HCT116 (cell line): Measurements from ENCODE around the gene SERPINE3. TPM values are rescaled to one million over a fixed set of nuclear protein-coding genes. Genes with fewer than 3 reads are reported as not detected.

Experiments used
- ATAC-seq: fragments of 200-7000 bp; cut with Tn5 transposase; 2 replicates; pipeline ENCODE4 v1.9.1; 2020; ENCODE audit warnings: mild to moderate bottlenecking, moderate library complexity
- BruUV-seq: library from RNA; stranded (reverse); fragments of 400-500 nt; replicated peaks from 2 replicates; lab custom pipeline; 2021; lab: Mats Ljungman, UMichigan
- CTCF ChIA-PET: fragments of 300-600 bp; sonication (Branson Sonifier 250); formaldehyde crosslinking; loops from one replicate; lab custom pipeline; 2021; ENCODE audit warnings: antibody characterized with exemption; lab: Charles Lee
- POLR2A ChIA-PET: fragments of 300-600, 350-600 bp; sonication (Branson Sonifier 250); formaldehyde crosslinking; loops from one replicate; lab custom pipeline; 2021; ENCODE audit warnings: antibody characterized with exemption; lab: Charles Lee
- RAD21 ChIA-PET, 2 experiments: fragments of 300-600 bp; sonication (Branson Sonifier 250); formaldehyde crosslinking; loops; one replicate each; lab custom pipeline; 2023; ENCODE audit warnings: low total read pairs in 2 of 2; ENCODE audit not compliant: uncharacterized antibody in 2 of 2, unreplicated experiment in 2 of 2, low non-redundant PET in 1 of 2; lab: Charles Lee
- DNase-seq: peaks from one replicate; pipeline ENCODE4 v3.0.0-alpha.2; 2010; ENCODE audit warnings: low read depth, low spot score
- H2AFZ ChIP-seq: fragments of 200-600 bp; shearing (Covaris generic), sonication (generic); 2 replicates; pipeline ENCODE4 v1.6.1; 2017; ENCODE audit warnings: low read depth, mixed run types, mixed read lengths, antibody characterized with exemption, low read length; ENCODE audit not compliant: poor library complexity, severe bottlenecking
- H3K27ac ChIP-seq: 2 replicates; pipeline ENCODE4 v1.5.1; 2012; ENCODE audit warnings: low read depth, low read length
- H3K27me3 ChIP-seq: fragments of 200-600 bp; sonication (generic); 2 replicates; pipeline ENCODE4 v1.6.1; 2016; ENCODE audit warnings: mixed run types, low read length, mixed read lengths; ENCODE audit not compliant: insufficient read depth
- H3K36me3 ChIP-seq, 2 experiments: fragments of 200-500 bp in 1 of 2; fragments of 200-600 bp in 1 of 2; sonication (Bioruptor generic) in 1 of 2; sonication (generic) in 1 of 2; 2 replicates each; pipeline versions ENCODE4 v1.5.1 to v1.6.1; 2014 to 2016; ENCODE audit warnings: low read length in 2 of 2, inconsistent platforms in 1 of 2, mixed read lengths in 1 of 2, mixed run types in 1 of 2; ENCODE audit not compliant: insufficient read depth in 2 of 2, control insufficient read depth in 1 of 2
- H3K4me1 ChIP-seq, 2 experiments: fragments of 200-600 bp in 1 of 2; sonication (generic) in 1 of 2; 2 replicates each; pipeline versions ENCODE4 v1.5.1 to v1.6.1; 2012 to 2017; ENCODE audit warnings: low read length in 2 of 2, inconsistent platforms in 1 of 2, mild to moderate bottlenecking in 1 of 2, mixed read lengths in 1 of 2, mixed run types in 1 of 2, moderate library complexity in 1 of 2; ENCODE audit not compliant: insufficient read depth in 2 of 2, control insufficient read depth in 1 of 2
- H3K4me2 ChIP-seq: fragments of 200-600 bp; sonication (generic); 2 replicates; pipeline ENCODE4 v1.6.1; 2017; ENCODE audit warnings: mixed run types, low read length, mixed read lengths
- H3K4me3 ChIP-seq, 2 experiments: fragments of 200-600 bp in 1 of 2; sonication (generic) in 1 of 2; replicated peaks in 1 of 2; 2 replicates each; pipeline ENCODE4 v1.5.1; 2011 to 2016; ENCODE audit warnings: low read length in 2 of 2, control low read depth in 1 of 2, low read depth in 1 of 2, mild to moderate bottlenecking in 1 of 2, mixed read lengths in 1 of 2, mixed run types in 1 of 2
- H3K79me2 ChIP-seq: fragments of 200-600 bp; sonication (generic); 2 replicates; pipeline ENCODE4 v1.6.1; 2017; ENCODE audit warnings: mild to moderate bottlenecking, mixed run types, low read length, moderate library complexity, mixed read lengths; ENCODE audit not compliant: insufficient read depth
- H3K9ac ChIP-seq: fragments of 200-600 bp; sonication (generic); 2 replicates; pipeline ENCODE4 v1.6.1; 2016; ENCODE audit warnings: low read length, mixed read lengths
- H3K9me2 ChIP-seq: fragments of 200-600 bp; sonication (generic), shearing (Covaris generic); 2 replicates; pipeline ENCODE4 v1.6.1; 2017; ENCODE audit warnings: mixed run types, mild to moderate bottlenecking, moderate library complexity; ENCODE audit not compliant: insufficient read depth
- H3K9me3 ChIP-seq, 2 experiments: fragments of 200-500 bp in 1 of 2; fragments of 200-600 bp in 1 of 2; sonication (Bioruptor generic) in 1 of 2; sonication (generic) in 1 of 2; 2 replicates each; pipeline ENCODE4 v1.6.1; 2014 to 2017; ENCODE audit warnings: low read length in 2 of 2, mixed read lengths in 2 of 2, inconsistent platforms in 1 of 2, low read depth in 1 of 2, mild to moderate bottlenecking in 1 of 2, mixed run types in 1 of 2, moderate library complexity in 1 of 2; ENCODE audit not compliant: control insufficient read depth in 1 of 2, insufficient read depth in 1 of 2
- H4K20me1 ChIP-seq: fragments of 200-600 bp; sonication (generic), shearing (Covaris generic); 2 replicates; pipeline ENCODE4 v1.6.1; 2017; ENCODE audit warnings: mixed run types, mild to moderate bottlenecking, moderate library complexity; ENCODE audit not compliant: insufficient read depth
- CBX3 ChIP-seq: IDR thresholded peaks from 2 replicates; pipeline ENCODE4 v1.6.1; 2012; ENCODE audit warnings: low read depth
- EZH2 ChIP-seq: fragments of 200-600 bp; sonication (generic); IDR thresholded peaks from 2 replicates; pipeline ENCODE4 v1.6.1; 2017; ENCODE audit warnings: antibody characterized with exemption, mixed run types
- FOSL1 ChIP-seq: IDR thresholded peaks from 2 replicates; pipeline ENCODE4 v1.6.1; 2012; ENCODE audit warnings: low read depth
- POLR2AphosphoS5 ChIP-seq: IDR thresholded peaks from 2 replicates; pipeline ENCODE4 v1.6.1; 2011; ENCODE audit warnings: mild to moderate bottlenecking, low read depth, low read length, moderate library complexity
- RAD21 ChIP-seq: IDR thresholded peaks from 2 replicates; pipeline ENCODE4 v1.6.1; 2012; ENCODE audit warnings: low read depth, mild to moderate bottlenecking
- SIN3A ChIP-seq: IDR thresholded peaks from 2 replicates; pipeline ENCODE4 v1.6.1; 2012; ENCODE audit warnings: low read depth
- SP1 ChIP-seq: IDR thresholded peaks from 2 replicates; pipeline ENCODE4 v1.6.1; 2012; ENCODE audit warnings: low read depth
- SRF ChIP-seq: IDR thresholded peaks from 2 replicates; pipeline ENCODE4 v1.6.1; 2012; ENCODE audit warnings: low read depth
- YY1 ChIP-seq: IDR thresholded peaks from 2 replicates; pipeline ENCODE4 v1.6.1; 2011; ENCODE audit warnings: low read length, low read depth, moderate library complexity, mild to moderate bottlenecking; ENCODE audit not compliant: insufficient replicate concordance; ENCODE audit errors: extremely low read depth
- ZNF274 ChIP-seq: fragments of 200-500 bp; sonication (Bioruptor generic); IDR thresholded peaks from 2 replicates; pipeline ENCODE4 v1.6.1; 2014; ENCODE audit warnings: mild to moderate bottlenecking, low read depth, low read length, inconsistent platforms
- intact Hi-C: fragments of 100-400 bp; cut with micrococcal nuclease; formaldehyde crosslinking; loops from 2 replicates; pipeline ENCODE4 v1.10.0; 2022
- total RNA-seq: library from RNA; stranded (reverse); gene quantifications from one replicate; pipeline ENCODE4 v1.2.1, GENCODE V29; 2021; ENCODE audit not compliant: unreplicated experiment
- TF ChIP-seq, protein P1 (sequence below), 3 experiments: fragments of 200-600 bp in 1 of 3; sonication (generic) in 1 of 3; IDR thresholded peaks in 2 of 3; conservative IDR thresholded peaks in 1 of 3; 2 replicates each; pipeline ENCODE4 v1.5.1; 2012 to 2017; ENCODE audit warnings: low read depth in 2 of 3, low read length in 2 of 3, antibody characterized with exemption in 1 of 3, borderline replicate concordance in 1 of 3, control low read depth in 1 of 3, mild to moderate bottlenecking in 1 of 3, mixed read lengths in 1 of 3, mixed run types in 1 of 3, moderate library complexity in 1 of 3; ENCODE audit not compliant: insufficient read depth in 1 of 3
- TF ChIP-seq, protein P2 (sequence below): IDR thresholded peaks from 2 replicates; pipeline ENCODE4 v1.6.1; 2012; ENCODE audit warnings: low read depth
- TF ChIP-seq, protein P3 (sequence below): IDR thresholded peaks from 2 replicates; pipeline ENCODE4 v1.6.1; 2012

SERPINE3 gene
- total RNA-seq, 1 experiment from 2014 or later: not detected

DNA sequence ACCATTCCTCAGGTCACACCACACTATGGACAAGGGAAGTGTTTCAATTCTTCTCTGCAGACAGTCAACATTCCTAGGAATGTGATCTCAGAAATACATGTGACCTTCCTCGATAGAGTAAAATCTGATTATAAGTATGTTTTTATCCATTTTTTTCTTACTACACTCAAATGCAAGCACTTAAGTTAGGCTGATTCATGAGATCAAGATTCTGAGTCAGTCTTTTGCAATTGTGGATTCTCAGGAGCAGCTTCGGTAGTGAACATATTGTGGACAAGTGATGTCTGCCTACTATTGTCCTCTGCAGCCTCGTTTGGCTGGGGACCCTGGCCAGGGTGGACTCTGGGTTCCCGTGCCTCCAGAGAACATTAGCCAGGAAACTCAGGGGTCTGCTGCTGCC, 3.2 kb downstream of the SERPINE3 start:
- ChIA-PET POLR2A (no interaction called here), RAD21 (no interaction called here), CTCF (no interaction called here)
- H3K4me3 ChIP-seq: no peak overlapping the region
- ATAC-seq (no peak), DNase-seq (no peak)
- TF ChIP-seq RAD21 (no peak), POLR2AphosphoS5 (no peak), EZH2 (no peak), CBX3 (no peak), SRF (no peak), ZNF274 (no peak), YY1 (no peak), FOSL1 (no peak), SP1 (no peak), SIN3A (no peak)
- TF ChIP-seq, protein P1, sequence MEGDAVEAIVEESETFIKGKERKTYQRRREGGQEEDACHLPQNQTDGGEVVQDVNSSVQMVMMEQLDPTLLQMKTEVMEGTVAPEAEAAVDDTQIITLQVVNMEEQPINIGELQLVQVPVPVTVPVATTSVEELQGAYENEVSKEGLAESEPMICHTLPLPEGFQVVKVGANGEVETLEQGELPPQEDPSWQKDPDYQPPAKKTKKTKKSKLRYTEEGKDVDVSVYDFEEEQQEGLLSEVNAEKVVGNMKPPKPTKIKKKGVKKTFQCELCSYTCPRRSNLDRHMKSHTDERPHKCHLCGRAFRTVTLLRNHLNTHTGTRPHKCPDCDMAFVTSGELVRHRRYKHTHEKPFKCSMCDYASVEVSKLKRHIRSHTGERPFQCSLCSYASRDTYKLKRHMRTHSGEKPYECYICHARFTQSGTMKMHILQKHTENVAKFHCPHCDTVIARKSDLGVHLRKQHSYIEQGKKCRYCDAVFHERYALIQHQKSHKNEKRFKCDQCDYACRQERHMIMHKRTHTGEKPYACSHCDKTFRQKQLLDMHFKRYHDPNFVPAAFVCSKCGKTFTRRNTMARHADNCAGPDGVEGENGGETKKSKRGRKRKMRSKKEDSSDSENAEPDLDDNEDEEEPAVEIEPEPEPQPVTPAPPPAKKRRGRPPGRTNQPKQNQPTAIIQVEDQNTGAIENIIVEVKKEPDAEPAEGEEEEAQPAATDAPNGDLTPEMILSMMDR (IDR thresholded peaks at IDR 0.05 in 2 of 3, conservative IDR thresholded peaks at IDR 0.05 in 1 of 3; ENCODE audit: borderline replicate concordance in 1 of 3, insufficient read depth in 1 of 3, low read depth in 2 of 3, low read length in 2 of 3): no peak
- TF ChIP-seq, protein P2, sequence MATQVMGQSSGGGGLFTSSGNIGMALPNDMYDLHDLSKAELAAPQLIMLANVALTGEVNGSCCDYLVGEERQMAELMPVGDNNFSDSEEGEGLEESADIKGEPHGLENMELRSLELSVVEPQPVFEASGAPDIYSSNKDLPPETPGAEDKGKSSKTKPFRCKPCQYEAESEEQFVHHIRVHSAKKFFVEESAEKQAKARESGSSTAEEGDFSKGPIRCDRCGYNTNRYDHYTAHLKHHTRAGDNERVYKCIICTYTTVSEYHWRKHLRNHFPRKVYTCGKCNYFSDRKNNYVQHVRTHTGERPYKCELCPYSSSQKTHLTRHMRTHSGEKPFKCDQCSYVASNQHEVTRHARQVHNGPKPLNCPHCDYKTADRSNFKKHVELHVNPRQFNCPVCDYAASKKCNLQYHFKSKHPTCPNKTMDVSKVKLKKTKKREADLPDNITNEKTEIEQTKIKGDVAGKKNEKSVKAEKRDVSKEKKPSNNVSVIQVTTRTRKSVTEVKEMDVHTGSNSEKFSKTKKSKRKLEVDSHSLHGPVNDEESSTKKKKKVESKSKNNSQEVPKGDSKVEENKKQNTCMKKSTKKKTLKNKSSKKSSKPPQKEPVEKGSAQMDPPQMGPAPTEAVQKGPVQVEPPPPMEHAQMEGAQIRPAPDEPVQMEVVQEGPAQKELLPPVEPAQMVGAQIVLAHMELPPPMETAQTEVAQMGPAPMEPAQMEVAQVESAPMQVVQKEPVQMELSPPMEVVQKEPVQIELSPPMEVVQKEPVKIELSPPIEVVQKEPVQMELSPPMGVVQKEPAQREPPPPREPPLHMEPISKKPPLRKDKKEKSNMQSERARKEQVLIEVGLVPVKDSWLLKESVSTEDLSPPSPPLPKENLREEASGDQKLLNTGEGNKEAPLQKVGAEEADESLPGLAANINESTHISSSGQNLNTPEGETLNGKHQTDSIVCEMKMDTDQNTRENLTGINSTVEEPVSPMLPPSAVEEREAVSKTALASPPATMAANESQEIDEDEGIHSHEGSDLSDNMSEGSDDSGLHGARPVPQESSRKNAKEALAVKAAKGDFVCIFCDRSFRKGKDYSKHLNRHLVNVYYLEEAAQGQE: no peak
- TF ChIP-seq, protein P3, sequence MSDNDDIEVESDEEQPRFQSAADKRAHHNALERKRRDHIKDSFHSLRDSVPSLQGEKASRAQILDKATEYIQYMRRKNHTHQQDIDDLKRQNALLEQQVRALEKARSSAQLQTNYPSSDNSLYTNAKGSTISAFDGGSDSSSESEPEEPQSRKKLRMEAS: no peak
- H3K4me1 ChIP-seq: no peaks in the 10 kb centered on the region
- no peaks in the 10 kb centered on the region for H3K9me3 ChIP-seq
- H3K36me3 ChIP-seq: no peaks in the 10 kb centered on the region
- no TSS peak for BruUV-seq
- H2AFZ ChIP-seq: no peak overlapping the region
- H3K4me2 ChIP-seq: no peak overlapping the region
- H3K9me2 ChIP-seq: no peaks in the 10 kb centered on the region
- intact Hi-C loops: no loop called here
- no peak overlapping the region for H3K9ac ChIP-seq
- H3K27ac ChIP-seq: no peak overlapping the region
- H4K20me1 ChIP-seq: no peaks in the 10 kb centered on the region
- no peaks in the 10 kb centered on the region for H3K27me3 ChIP-seq
- no peaks in the 10 kb centered on the region for H3K79me2 ChIP-seq
